GM11168 (cell line): ENCODE results near the gene CCNH.

ENCODE experiments used
- in situ Hi-C: fragments of 300-500 bp; cut with MboI; formaldehyde crosslinking; loops from one replicate; pipeline ENCODE4 v1.12.0; 2022; ENCODE audit warnings: low sequenced_read_pairs; ENCODE audit not compliant: unreplicated experiment

CCNH gene

GRCh38 chr5:87404359-87404758, 8.4 kb downstream of the CCNH start:
- in situ Hi-C loops = no loop called here

- in situ Hi-C loops = no loop called here
These were observed 8.8 kb downstream of the CCNH start for GRCh38 chr5:87403899-87404298.

DNA sequence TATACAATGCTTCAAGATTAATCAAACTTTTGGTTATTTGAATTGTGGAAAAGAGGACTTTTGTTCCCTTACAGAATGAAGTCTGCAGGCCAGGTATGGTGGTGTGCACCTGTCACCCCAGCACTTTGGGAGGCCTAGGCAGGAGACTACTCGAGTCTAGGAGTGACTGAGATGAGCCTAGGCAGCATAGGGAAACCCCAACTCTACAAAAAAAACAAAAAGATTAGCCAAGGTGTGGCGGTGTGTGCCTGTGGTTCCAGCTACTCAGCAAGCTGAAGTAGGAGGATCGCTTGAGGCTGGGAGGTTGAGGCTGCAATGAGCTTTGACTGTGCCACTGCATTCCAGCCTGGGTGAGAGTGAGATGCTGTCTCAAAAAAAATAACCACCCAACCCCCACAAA, 9.3 kb downstream of the CCNH start:
- in situ Hi-C loops = no loop called here

GRCh38 chr5:87401626-87402025, 11.1 kb downstream of the CCNH start:
- in situ Hi-C loops = no loop called here

- in situ Hi-C loops = no loop called here
These were observed 12.3 kb downstream of the CCNH start for GRCh38 chr5:87400305-87400899.

DNA sequence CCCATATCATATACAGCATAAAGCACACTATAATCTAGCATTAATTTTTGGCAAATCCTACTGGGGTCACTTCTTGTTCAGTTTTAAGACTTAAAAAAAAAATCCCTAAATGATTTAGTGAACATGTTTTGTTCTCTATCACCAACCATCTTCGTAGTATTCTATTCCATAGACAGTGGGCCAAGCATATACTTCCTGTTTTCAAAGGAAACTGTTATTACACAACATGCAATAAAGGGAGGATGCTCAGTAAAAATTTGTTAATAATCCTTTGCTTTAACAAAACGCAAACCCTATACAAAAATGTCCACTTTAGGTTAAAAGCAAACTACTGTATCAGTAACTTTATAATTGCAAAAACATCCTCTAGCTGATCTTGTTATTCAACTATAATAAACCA, 13.0 kb downstream of the CCNH start:
- in situ Hi-C loops = no loop called here

DNA sequence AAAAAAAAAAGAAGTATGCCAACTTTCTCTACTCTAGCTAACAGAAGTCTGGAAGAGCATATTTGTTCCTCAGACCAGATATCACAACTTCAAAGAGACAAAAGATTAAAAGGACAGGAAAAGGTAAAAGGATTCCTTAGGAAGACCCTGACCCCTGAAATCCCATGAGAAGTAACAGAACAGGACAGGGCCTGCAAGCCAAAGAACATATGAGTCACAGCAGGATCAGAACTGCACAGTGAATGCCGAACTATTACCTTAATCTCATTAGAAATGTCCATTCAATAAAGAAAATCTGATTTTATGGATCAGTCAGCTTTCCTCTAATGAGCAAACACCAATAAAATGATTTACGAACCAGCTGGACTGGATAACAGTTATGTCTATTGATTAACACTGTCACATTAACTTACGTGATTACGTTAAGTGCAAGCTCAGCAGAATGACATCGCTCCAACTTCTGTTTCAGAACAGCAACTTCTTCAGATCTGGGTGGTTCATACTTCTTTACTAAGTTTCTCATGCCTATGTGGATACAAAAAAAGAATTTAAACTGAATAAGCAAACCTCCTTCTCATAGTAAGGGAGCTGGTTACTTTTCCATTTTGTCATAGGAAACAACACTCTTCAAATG, 13.6 kb downstream of the CCNH start:
- in situ Hi-C loops = no loop called here

- in situ Hi-C loops = no loop called here
These were observed 18.1 kb downstream of the CCNH start for GRCh38 chr5:87394411-87395165.

DNA sequence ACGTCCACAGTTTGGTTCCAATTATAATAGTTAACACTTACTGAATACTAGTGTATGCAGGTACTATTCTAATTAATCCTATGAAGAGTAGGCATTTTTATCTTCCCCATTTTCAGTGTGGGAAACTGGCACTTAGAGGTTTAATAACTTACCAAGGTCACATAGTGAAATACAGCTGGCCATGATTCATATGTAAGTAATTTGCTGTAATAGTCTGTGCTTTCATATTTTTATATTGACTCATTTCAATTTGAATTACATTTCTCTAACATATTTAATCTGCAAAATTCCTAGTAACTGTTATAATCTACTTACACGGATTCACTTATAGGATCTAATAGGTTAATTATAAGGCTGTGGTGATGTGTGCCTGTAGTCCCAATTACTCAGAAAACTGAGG, 19.4 kb downstream of the CCNH start:
- in situ Hi-C loops = no loop called here

DNA sequence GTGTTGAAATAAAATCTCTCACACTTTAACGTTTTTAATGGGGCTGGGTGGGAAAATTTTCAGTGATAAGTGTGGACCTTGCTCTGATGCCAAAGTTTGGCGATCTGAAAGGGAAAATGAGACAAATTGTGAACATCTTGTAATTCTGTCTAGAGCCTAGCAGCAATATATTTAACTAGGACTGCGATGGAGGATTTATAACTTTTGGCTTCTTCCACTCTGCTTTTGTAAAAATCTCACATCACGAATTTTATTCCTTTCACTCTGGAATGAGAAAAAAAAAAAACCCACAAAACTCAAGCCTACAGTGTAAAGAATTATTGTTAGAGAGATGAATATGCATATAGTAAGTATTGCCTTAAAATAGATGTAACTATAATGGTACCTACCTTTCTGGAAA, 19.9 kb downstream of the CCNH start:
- in situ Hi-C loops = no loop called here

DNA sequence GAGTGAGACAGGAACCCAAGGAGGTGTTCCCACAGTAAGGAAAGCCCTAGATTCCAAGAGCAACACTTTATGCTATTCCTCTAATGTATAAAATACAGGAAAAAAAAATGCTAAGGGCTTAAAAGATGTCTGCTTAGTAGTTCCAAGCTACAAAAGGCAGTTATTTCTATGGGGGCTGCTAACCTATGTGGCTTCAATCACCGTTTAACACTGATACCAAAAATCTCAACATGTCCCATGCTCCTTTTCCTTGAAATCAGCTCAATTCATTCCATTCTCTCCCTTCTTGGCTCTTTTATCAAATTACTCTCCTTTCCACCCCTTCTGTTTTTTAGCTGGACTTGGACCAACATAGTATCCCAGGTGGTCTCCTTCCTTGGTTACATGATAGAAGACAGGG, 20.6 kb downstream of the CCNH start:
- in situ Hi-C loops = no loop called here

GRCh38 chr5:87390576-87391199, 22.0 kb downstream of the CCNH start:
- in situ Hi-C loops = no loop called here

DNA sequence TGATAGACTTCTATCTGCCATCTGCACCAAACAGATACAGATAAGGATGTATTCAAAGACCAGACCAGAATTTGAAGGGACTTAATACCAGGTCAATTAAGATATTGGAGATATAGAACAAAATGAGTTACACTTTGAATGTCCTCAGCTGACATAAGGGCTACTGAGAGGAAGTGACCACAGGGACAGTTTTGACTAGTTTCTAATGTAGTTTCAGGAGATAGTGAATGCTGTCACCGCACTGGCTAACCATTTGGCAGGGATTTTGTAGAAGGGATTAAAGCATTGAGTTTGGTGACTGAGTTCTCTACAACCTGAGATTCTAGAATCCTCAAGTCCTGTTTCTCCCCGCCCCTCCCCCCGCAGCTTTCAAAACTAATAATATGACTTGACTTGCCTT, 22.7 kb downstream of the CCNH start:
- in situ Hi-C loops = no loop called here

DNA sequence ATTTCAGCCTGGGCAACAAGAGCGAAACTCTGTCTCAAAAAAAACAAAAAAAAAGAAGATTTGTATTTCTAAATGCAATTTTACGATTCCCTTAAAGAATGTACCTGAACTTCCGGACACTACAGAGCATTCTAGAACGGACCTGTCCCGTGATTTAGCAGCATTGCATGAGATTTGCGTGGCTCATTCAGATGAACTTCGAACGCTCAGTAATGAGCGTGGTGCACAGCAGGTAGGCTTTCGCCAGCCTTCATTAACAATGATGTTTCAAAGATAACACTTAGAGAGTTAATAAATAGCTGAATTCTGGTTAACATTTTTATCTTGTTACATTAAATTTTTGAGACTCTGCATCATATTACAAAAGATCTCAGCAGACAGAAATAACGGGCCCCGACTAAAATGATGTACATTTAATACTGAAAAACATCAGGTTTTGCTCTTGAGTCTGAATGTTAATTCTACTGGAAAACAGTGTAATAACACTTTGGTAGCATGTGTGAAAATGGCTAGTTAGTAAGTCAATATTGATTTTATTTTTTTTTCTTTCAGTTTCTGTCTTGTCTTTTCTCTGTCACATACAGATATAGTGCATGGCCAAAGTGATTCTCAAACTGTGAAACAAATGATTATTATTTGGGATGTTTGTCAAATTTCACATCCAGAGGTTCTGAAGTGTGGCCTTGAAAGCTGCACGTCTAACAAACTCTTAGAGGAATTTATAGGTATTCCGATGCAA, 23.3 kb downstream of the CCNH start:
- in situ Hi-C loops = no loop called here

GRCh38 chr5:87388129-87388528, 24.6 kb downstream of the CCNH start:
- in situ Hi-C loops = no loop called here

GRCh38 chr5:87385802-87386201, 26.9 kb downstream of the CCNH start:
- in situ Hi-C loops = no loop called here

DNA sequence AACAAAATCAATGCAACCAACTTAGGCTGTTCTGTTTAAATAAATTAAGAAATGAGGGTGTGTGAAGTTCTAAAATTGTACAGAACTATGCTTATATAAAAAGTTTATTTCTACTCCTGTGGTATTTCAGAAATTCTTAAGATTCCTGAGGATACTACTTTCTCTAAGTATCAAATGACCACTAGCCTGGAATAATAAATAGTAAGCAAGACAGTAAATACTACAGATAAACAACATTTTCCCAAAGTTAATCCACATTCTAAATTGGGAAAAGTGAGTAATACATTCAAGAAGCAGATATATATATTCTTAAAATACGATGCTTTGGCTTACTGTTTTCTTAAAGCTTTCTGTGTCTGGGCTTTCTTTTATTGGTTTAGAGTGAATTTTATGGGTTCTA, 29.5 kb downstream of the CCNH start:
- in situ Hi-C loops = no loop called here

- in situ Hi-C loops = no loop called here
These were observed 30.5 kb downstream of the CCNH start for GRCh38 chr5:87382224-87382623.

DNA sequence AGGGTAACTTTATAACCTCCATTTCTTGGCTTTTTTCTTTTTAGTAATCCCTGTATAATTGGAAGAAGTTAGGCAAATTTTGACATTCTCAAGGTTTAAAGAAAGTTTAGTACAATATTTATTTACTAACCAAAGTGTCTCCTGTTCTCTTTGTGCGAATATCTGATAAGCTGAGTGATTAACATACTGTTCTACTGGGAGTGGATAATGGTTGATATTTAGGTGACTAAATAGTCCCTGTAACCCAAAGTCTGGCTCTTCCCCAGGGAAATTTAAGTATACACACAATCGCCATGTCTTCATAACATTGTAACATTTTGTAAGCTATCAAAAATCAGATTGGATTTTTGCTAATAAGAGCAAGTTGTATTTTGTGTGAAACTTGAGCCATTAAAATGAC, 40.0 kb downstream of the CCNH start:
- in situ Hi-C loops = loop anchor here (25.0 kb wide), 1 partner anchor 310 kb away; no protein-coding TSS in a partner anchor

GRCh38 chr5:87369431-87369830, 43.3 kb downstream of the CCNH start:
- in situ Hi-C loops = loop anchor here (25.0 kb wide), 1 partner anchor 307 kb away; no protein-coding TSS in a partner anchor
